ENCODE measurements around the gene ARID3C.

- TF ChIP-seq CTCF (conservative IDR thresholded peaks at IDR 0.05 in 1 of 2, IDR thresholded peaks at IDR 0.05 in 1 of 2; ENCODE audit: low read depth in 1 of 2, low read length in 2 of 2) (no peak), EZH2 (IDR thresholded peaks at IDR 0.05; ENCODE audit: low read length, missing control alignments) (no peak)
Measured at GRCh38 chr9:34630402-34631154, 1.7 kb upstream of the ARID3C start.
